Motor neuron (in vitro differentiated cells): ENCODE data around the gene LCE2A. TPM values are rescaled to one million over a fixed set of nuclear protein-coding genes. Genes with fewer than 3 reads are reported as not detected.
"Not testable (repeated sequence)": the region's sequence is repeated elsewhere in the genome, so short reads cannot be mapped to it uniquely, and the experiment has no call there.

Experiments used
- ATAC-seq, 8 experiments: fragments of 200-7000 bp; cut with Tn5 transposase; replicated peaks in 6 of 8; 2 replicates each; pipeline ENCODE4 v1.8.0; 2021; ENCODE audit warnings: mild to moderate bottlenecking in 8 of 8, moderate library complexity in 8 of 8
- H3K27ac ChIP-seq, 2 donors: fragments of 250-450 bp; sonication (Bioruptor Pico); 2 replicates each; pipeline ENCODE4 v1.9.0; 2021; ENCODE audit warnings: antibody characterized with exemption in 2 of 2, mild to moderate bottlenecking in 2 of 2, moderate library complexity in 1 of 2
- H3K4me1 ChIP-seq, 2 donors: fragments of 250-450 bp; sonication (Bioruptor Pico); replicated peaks in 1 of 2; 2 replicates each; pipeline ENCODE4 v1.6.1; 2021; ENCODE audit warnings: antibody characterized with exemption in 2 of 2, mild to moderate bottlenecking in 2 of 2, moderate library complexity in 1 of 2
- H3K4me3 ChIP-seq, 5 donors: fragments of 250-450 bp; sonication (Bioruptor Pico); 2 replicates each; pipeline ENCODE4 v1.9.0; 2021; ENCODE audit warnings: antibody characterized with exemption in 5 of 5, mild to moderate bottlenecking in 5 of 5, moderate library complexity in 4 of 5
- WGBS, 10 experiments: fragments of 450-650 bp; shearing (Covaris generic); methylation state at CpG; one replicate each; pipeline ENCODE4 v1.0.0; 2022; 5-methylcytosine and 5-hydroxymethylcytosine counted together
- in situ Hi-C, 9 experiments: fragments of 400-800 bp; cut with MboI; loops; one replicate each; pipeline ENCODE4 v1.15.0; 2021; ENCODE audit warnings: low sequenced_read_pairs in 9 of 9, low pct_unique_long_range_greater_than_20kb in 2 of 9; ENCODE audit not compliant: unreplicated experiment in 9 of 9
- total RNA-seq, 8 experiments: library from RNA; unstranded; fragments of 300-600 nt; gene quantifications; 2 replicates each; pipeline versions ENCODE4 v1.2.3 to v1.2.4, GENCODE V29; 2022

LCE2A gene
- total RNA-seq: under 1 TPM in 1 of 8 experiments, not detected in 7; 0.62 TPM

GRCh38 chr1:152697701-152698600, at the start of gene LCE2A:
LCE2A (plus strand) TSS chr1:152698345; CDS start chr1:152698902, 557 bp downstream.
- Histone ChIP-seq H3K27ac (no peak within 1 kb of the TSS), H3K4me1 (no peaks in the 10 kb centered on the region), H3K4me3 (no peak within 1 kb of the TSS)
- 0 to 53% (median 8%) methylated on average over 1 to 4 of the region's 4 CpGs; no CpG with 5 or more reads in 4 of the 10 experiments for WGBS, 10 experiments
- ATAC-seq: peak in 1 of 8 experiments; percentile 60
- in situ Hi-C loops: no loop called here

- H3K4me3 ChIP-seq: no peak overlapping the region
- ATAC-seq: peak in 5 of 8 experiments; percentile 34 to 90 (median 84)
These were observed 44.0 kb upstream of the LCE2A start for GRCh38 chr1:152654110-152654509.

GRCh38 chr1:152656459-152656858, 41.7 kb upstream of the LCE2A start:
- 17 to 54% (median 31%) methylated on average over 2 of the region's 2 CpGs; no CpG with 5 or more reads in 4 of the 10 experiments for WGBS, 10 experiments
- ATAC-seq: no peak
- no peak overlapping the region for H3K27ac ChIP-seq
- in situ Hi-C loops: loop anchor here in 1 of 9 experiments (25.0 kb wide), 1 partner anchor 206 kb away; the partner anchor contains the start of gene LCE7A
- H3K4me3 ChIP-seq: no peak overlapping the region
- H3K4me1 ChIP-seq: no peaks in the 10 kb centered on the region

More at GRCh38 chr1:152654110-152654509, 44.0 kb upstream of the LCE2A start:
- in situ Hi-C loops: loop anchor here in 1 of 9 experiments (25.0 kb wide), 1 partner anchor 208 kb away; the partner anchor contains the start of gene LCE7A
- no peak overlapping the region for H3K27ac ChIP-seq
- 0 to 100% (median 28%) methylated on average over 2 to 10 of the region's 10 CpGs for WGBS, 10 experiments
- no peaks in the 10 kb centered on the region for H3K4me1 ChIP-seq

GRCh38 chr1:152657677-152658076, 40.5 kb upstream of the LCE2A start:
- 14 to 86% (median 51%) methylated on average over 2 to 4 of the region's 4 CpGs; no CpG with 5 or more reads in 2 of the 10 experiments for WGBS, 10 experiments
- ATAC-seq: no peak
- H3K27ac ChIP-seq: no peak overlapping the region
- no peak overlapping the region for H3K4me3 ChIP-seq
- H3K4me1 ChIP-seq: no peaks in the 10 kb centered on the region
- in situ Hi-C loops: loop anchor here in 1 of 9 experiments (25.0 kb wide), 1 partner anchor 205 kb away; the partner anchor contains the start of gene LCE7A

- no peak for ATAC-seq
- in situ Hi-C loops: loop anchor here in 1 of 9 experiments (25.0 kb wide), 1 partner anchor 204 kb away; the partner anchor contains the start of gene LCE7A
- 0 to 100% (median 80%) methylated on average over 1 to 3 of the region's 3 CpGs; no CpG with 5 or more reads in 1 of the 10 experiments for WGBS, 10 experiments
- Histone ChIP-seq H3K4me1 (no peaks in the 10 kb centered on the region), H3K27ac (no peak overlapping the region), H3K4me3 (no peak overlapping the region)
These were observed 39.5 kb upstream of the LCE2A start for GRCh38 chr1:152658649-152659048.

GRCh38 chr1:152663098-152663497, 35.0 kb upstream of the LCE2A start, which contains the start of gene LCE2D:
LCE2D (plus strand) TSS chr1:152663380; CDS start chr1:152664106, 726 bp downstream.
- Histone ChIP-seq H3K4me1 (no peaks in the 10 kb centered on the region), H3K4me3 (no peak within 1 kb of the TSS), H3K27ac (no peak within 1 kb of the TSS)
- in situ Hi-C loops: loop anchor here in 1 of 9 experiments (25.0 kb wide), 1 partner anchor 199 kb away; the partner anchor contains the start of gene LCE7A
- WGBS, 10 experiments: 0 to 40% (median 23%) methylated on average over 1 to 3 of the region's 3 CpGs; no CpG with 5 or more reads in 3 of the 10 experiments
- no peak for ATAC-seq

GRCh38 chr1:152666171-152666570, 32.0 kb upstream of the LCE2A start:
- not testable (repeated sequence) for H3K4me3 ChIP-seq, H3K27ac ChIP-seq, ATAC-seq, H3K4me1 ChIP-seq
- in situ Hi-C loops: loop anchor here in 1 of 9 experiments (25.0 kb wide), 1 partner anchor 196 kb away; the partner anchor contains the start of gene LCE7A
- 43 to 83% (median 67%) methylated on average over 1 of the region's 1 CpG; no CpG with 5 or more reads in 3 of the 10 experiments for WGBS, 10 experiments

- H3K4me3 ChIP-seq: no peak overlapping the region
- no peaks in the 10 kb centered on the region for H3K4me1 ChIP-seq
- 67 to 90% (median 77%) methylated on average over 2 to 5 of the region's 5 CpGs; no CpG with 5 or more reads in 6 of the 10 experiments for WGBS, 10 experiments
- no peak for ATAC-seq
- no peak overlapping the region for H3K27ac ChIP-seq
- in situ Hi-C loops: loop anchor here in 1 of 9 experiments (25.0 kb wide), 1 partner anchor 195 kb away; the partner anchor contains the start of gene LCE7A
These were observed 30.5 kb upstream of the LCE2A start for GRCh38 chr1:152667648-152668047.

GRCh38 chr1:152673016-152673415, 25.1 kb upstream of the LCE2A start:
- Histone ChIP-seq H3K27ac (no peak overlapping the region), H3K4me3 (no peak overlapping the region), H3K4me1 (no peaks in the 10 kb centered on the region)
- in situ Hi-C loops: loop anchor here in 1 of 9 experiments (25.0 kb wide), 1 partner anchor 189 kb away; the partner anchor contains the start of gene LCE7A
- 0 to 56% (median 17%) methylated on average over 1 to 2 of the region's 2 CpGs; no CpG with 5 or more reads in 1 of the 10 experiments for WGBS, 10 experiments
- ATAC-seq: no peak

- ATAC-seq, H3K27ac ChIP-seq, H3K4me1 ChIP-seq, H3K4me3 ChIP-seq: not testable (repeated sequence)
- 20 to 33% methylated on average over 1 of the region's 3 CpGs; no CpG with 5 or more reads in 8 of the 10 experiments for WGBS, 10 experiments
- in situ Hi-C loops: loop anchor here in 1 of 9 experiments (25.0 kb wide), 1 partner anchor 187 kb away; the partner anchor contains the start of gene LCE7A
These were observed 23.2 kb upstream of the LCE2A start, which contains the start of gene LCE2C for GRCh38 chr1:152674983-152675382. LCE2C (plus strand) TSS chr1:152675279; CDS start chr1:152676016, 737 bp downstream.

- no peak for ATAC-seq
- in situ Hi-C loops: no loop called here
- no peaks in the 10 kb centered on the region for H3K4me1 ChIP-seq
These were observed 18.7 kb upstream of the LCE2A start for GRCh38 chr1:152679459-152679858.

GRCh38 chr1:152681616-152682015, 16.5 kb upstream of the LCE2A start:
- H3K27ac ChIP-seq: no peak overlapping the region
- no peak overlapping the region for H3K4me3 ChIP-seq
- WGBS, 10 experiments: 0 to 36% (median 23%) methylated on average over 1 to 2 of the region's 2 CpGs; no CpG with 5 or more reads in 4 of the 10 experiments
- no peak for ATAC-seq
- in situ Hi-C loops: no loop called here
- no peaks in the 10 kb centered on the region for H3K4me1 ChIP-seq

More at GRCh38 chr1:152679459-152679858, 18.7 kb upstream of the LCE2A start:
- 2 to 93% (median 74%) methylated on average over 2 to 5 of the region's 6 CpGs; no CpG with 5 or more reads in 3 of the 10 experiments for WGBS, 10 experiments
- no peak overlapping the region for H3K27ac ChIP-seq
- no peak overlapping the region for H3K4me3 ChIP-seq
